Stimulated activated CD4-positive, alpha-beta T cell treated with anti-CD3 and anti-CD28 coated beads, Interleukin-15, amount 100 ng/mL, for 24 hours (primary cell): ENCODE measurements around the gene POMGNT1.

ENCODE experiments used
- DNase-seq: peaks from one replicate; pipeline ENCODE4 v3.0.0-alpha.2; 2020

Gene POMGNT1

GRCh38 chr1:46153228-46153627 is 45.0 kb downstream of the POMGNT1 start:
- DNase-seq = no peak

DNA sequence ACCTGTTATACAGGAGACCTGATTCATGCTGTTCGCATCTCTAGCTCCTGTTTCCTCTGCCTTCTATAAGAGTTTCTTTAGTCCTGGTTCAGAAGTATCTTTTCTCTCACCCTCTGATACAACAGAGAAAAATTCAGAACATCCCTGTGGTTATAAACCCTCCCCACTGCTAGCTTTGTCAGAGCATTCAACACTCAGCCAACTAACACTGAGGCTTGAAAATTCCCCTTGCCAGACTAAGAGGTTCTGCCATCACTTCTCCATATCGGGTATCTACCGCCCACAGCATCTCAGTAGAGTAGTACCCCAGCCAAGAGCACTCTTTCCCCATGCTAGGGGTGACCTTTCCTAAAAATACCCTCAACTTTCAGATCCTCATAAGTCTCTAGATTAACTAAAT is 46.2 kb downstream of the POMGNT1 start:
- no peak for DNase-seq

DNA sequence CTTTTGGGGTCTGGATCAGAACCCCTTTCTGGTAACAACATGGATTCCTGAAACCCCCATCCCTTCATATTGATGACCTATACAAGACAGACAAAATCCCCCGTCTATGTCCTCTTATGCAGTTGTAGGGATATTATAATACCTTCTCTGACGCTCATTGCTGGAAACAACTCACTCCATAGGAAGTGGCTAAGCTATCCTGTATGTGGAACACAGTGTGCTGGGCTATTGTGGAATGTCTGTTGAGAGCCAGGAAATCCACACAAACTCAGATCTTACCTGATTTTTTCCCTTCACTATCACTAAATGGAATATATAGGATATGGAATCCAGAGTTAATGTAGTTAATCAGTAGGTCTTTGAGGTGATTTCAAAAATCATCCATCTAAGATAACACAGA is 48.1 kb downstream of the POMGNT1 start:
- DNase-seq = no peak

DNA sequence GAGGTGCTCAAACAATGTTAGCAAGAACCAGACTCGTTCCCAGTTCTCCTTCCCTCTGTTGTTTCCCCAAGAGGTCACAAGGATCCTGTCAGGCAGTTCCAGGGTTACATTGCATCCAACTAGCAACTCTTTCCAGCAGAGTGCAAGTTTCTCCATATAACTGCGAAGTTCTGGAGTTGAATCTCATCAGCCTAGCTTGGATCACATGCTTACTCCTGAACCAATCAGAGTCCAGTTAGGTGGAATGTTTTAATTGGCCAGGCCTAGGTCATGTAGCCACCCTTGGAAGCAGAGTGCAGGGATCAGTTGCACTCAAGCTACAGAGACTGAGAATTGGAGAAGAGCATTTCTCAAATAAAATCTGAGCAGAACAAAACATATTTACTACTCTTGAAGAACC is 49.9 kb downstream of the POMGNT1 start:
- no peak for DNase-seq
